ENCODE results near the gene PBX2.
"Not testable (repeated sequence)": the region's sequence is repeated elsewhere in the genome, so short reads cannot be mapped to it uniquely, and the experiment has no call there.

The PBX2 gene

GRCh38 chr6:32187725-32188380 lies 2.1 kb downstream of the PBX2 start:
- DNase-seq (ENCODE audit: low spot score): not testable (repeated sequence)

GRCh38 chr6:32187009-32187709 lies 2.8 kb downstream of the PBX2 start:
- no peak for DNase-seq (ENCODE audit: low spot score)

- DNase-seq (ENCODE audit: low spot score): not testable (repeated sequence)
Observed at GRCh38 chr6:32186151-32186840, 3.7 kb downstream of the PBX2 start.

GRCh38 chr6:32185681-32186131 lies 4.3 kb downstream of the PBX2 start:
- not testable (repeated sequence) for DNase-seq (ENCODE audit: low spot score)

- no peak for DNase-seq (ENCODE audit: low spot score)
Observed at GRCh38 chr6:32184084-32184640, 5.8 kb downstream of the PBX2 start, which contains the start of gene AGER. Gene AGER, minus strand, starts transcription at chr6:32184253. Its CDS starts 31 bp downstream, at chr6:32184222.

GRCh38 chr6:32183483-32184083 lies 6.4 kb downstream of the PBX2 start:
- no peak for DNase-seq (ENCODE audit: low spot score)

GRCh38 chr6:32183030-32183429 lies 7.0 kb downstream of the PBX2 start:
- DNase-seq (ENCODE audit: low spot score): no peak

GRCh38 chr6:32182555-32182981 lies 7.4 kb downstream of the PBX2 start:
- no peak for DNase-seq (ENCODE audit: low spot score)

GRCh38 chr6:32181915-32182529 lies 8.0 kb downstream of the PBX2 start:
- no peak for DNase-seq (ENCODE audit: low spot score)

GRCh38 chr6:32181148-32181702 lies 8.8 kb downstream of the PBX2 start:
- no peak for DNase-seq (ENCODE audit: low spot score)

- DNase-seq (ENCODE audit: low spot score): no peak
Observed at GRCh38 chr6:32179766-32180405, 10.1 kb downstream of the PBX2 start.

GRCh38 chr6:32178547-32179440 lies 11.2 kb downstream of the PBX2 start:
- DNase-seq (ENCODE audit: low spot score): no peak

- DNase-seq (ENCODE audit: low spot score): peak; percentile 95
Observed at GRCh38 chr6:32177788-32178546, 12.0 kb downstream of the PBX2 start, which contains the start of gene RNF5. Gene RNF5, plus strand, starts transcription at chr6:32178405. Its CDS starts 107 bp downstream, at chr6:32178512.

- DNase-seq (ENCODE audit: low spot score): no peak
Observed at GRCh38 chr6:32177183-32177787, 12.7 kb downstream of the PBX2 start.

- no peak for DNase-seq (ENCODE audit: low spot score)
Observed at GRCh38 chr6:32176476-32177182, 13.4 kb downstream of the PBX2 start.

GRCh38 chr6:32175711-32176475 lies 14.1 kb downstream of the PBX2 start, which contains the start of gene AGPAT1:
Gene AGPAT1, minus strand, starts transcription at chr6:32176084. Its CDS starts 4,588 bp downstream, at chr6:32171496.
- DNase-seq (ENCODE audit: low spot score): peak; percentile 93

- no peak for DNase-seq (ENCODE audit: low spot score)
Observed at GRCh38 chr6:32175322-32175710, 14.7 kb downstream of the PBX2 start.

Data from HuH-7 (cell line).